Middle frontal gyrus (tissue), 1 donor: ENCODE data around the gene PTGES.

Source experiments
- DNase-seq: peaks from one replicate; pipeline ENCODE4 v3.0.0-alpha.2; 2015; ENCODE audit warnings: low spot score; ENCODE audit errors: extremely low spot score

PTGES gene

DNA sequence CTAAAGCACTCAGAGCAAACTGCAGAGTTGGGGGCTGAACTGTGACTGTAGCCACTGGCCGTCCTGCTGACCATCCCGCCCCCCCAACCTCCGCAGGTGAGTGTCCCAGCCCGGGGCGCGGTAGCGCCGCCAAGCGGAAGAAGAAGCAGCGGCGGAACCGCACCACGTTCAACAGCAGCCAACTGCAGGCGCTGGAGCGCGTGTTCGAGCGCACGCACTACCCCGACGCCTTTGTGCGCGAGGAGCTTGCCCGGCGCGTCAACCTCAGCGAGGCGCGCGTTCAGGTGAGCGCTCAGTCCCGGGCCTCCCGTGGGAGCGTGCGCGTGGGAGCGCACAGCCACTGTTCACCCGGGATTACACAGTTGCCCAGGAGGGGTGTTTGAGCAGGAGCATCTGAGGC is 33.7 kb downstream of the PTGES start:
- no peak for DNase-seq

DNA sequence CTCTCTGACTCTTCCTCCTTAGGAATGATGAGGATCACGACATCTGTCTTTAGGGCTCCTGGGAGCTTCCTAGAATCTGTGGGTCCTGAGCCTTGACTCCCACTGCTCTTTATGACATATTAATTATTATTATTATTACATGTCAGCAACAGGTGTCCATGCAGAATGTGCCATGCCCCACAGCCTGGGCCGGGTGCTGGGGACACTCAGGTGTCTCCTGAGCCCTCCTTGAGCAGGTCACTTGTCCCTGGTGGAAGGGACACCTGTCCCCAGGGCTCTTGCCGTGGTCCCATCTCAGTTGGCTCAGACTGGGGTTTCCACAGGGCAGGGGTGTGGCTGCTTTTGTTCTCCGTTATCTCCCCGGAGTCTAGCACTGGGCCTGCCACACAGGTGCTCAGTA is 34.2 kb downstream of the PTGES start:
- DNase-seq: no peak

DNA sequence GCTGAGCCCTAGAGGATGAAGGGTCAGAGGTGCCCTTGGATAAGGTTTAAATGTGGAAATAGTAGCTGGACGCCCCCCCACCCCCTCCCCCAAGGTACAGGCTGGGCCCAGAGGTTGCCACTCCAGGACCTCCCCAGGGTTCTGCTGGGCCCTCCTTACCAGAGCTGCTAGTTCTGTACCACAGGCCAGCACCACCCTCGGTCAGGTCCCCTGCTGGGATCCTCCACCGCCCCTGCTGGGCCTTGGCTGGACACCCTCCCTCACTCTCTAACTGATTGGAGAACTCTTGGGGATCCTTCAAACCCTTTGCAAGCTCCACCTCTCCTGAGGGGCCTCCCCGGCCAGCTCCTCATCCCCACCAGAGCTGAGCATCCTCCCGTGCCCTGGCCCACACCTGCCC is 34.9 kb downstream of the PTGES start:
- DNase-seq: no peak

DNA sequence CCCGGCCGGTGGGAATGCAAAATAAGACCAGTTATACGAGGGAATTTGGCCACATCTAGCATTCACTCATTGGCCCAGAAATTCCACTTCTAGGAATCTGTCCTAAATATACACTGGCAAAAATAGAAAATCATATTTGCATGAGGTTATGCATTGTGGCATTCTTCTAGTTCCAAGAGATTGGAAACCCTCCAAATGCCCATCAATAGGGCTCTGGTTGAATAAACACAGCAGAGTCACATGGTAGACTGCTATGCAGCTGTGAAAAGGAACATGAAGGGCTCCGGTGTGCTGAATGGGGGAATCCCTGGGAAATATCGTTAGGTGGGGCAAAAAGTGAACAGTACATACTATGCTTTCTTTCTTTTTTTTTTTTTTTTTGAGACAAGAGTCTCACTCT is 36.8 kb downstream of the PTGES start:
- no peak for DNase-seq

DNA sequence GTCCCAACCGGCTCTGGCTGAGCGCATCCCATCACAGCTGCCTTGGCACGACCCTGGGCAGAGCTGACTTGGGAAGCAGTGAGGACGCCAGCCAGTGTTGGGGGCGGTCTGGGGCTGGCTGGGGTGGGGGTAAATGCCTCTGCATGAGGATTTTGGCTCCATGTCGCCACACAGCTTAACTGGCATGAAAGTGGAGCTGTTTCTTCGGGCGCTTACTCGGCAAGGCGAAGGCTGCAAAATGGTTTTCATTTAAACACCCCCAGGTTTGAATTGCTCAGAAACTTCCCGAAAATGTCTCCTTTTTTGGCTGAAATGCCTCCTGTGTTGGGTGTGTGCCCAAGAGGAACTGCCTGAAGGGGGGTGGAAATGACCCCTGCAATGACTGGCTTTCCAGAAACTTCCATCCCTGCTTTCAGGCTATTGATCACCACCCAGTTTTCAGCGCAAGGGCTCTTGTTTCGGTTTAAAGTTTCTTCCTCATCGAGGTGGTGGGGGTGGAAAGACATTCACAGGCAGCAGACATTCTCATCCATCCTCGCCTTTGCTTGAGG is 38.3 kb downstream of the PTGES start:
- DNase-seq: no peak

DNA sequence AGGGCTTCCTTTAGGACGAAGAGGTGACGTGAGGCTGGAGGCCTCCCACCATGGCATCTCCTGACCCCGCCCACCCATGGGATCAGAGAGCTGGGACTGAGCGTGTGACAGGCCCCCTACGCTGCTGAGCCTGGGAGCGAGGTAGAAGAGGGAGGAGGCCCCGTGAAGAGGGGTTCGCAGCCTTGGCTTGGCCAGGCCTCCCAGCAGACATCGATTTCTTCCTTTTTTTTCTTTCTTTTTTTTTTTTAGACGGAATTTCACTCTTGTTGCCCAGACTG is 39.5 kb downstream of the PTGES start:
- DNase-seq: no peak

DNA sequence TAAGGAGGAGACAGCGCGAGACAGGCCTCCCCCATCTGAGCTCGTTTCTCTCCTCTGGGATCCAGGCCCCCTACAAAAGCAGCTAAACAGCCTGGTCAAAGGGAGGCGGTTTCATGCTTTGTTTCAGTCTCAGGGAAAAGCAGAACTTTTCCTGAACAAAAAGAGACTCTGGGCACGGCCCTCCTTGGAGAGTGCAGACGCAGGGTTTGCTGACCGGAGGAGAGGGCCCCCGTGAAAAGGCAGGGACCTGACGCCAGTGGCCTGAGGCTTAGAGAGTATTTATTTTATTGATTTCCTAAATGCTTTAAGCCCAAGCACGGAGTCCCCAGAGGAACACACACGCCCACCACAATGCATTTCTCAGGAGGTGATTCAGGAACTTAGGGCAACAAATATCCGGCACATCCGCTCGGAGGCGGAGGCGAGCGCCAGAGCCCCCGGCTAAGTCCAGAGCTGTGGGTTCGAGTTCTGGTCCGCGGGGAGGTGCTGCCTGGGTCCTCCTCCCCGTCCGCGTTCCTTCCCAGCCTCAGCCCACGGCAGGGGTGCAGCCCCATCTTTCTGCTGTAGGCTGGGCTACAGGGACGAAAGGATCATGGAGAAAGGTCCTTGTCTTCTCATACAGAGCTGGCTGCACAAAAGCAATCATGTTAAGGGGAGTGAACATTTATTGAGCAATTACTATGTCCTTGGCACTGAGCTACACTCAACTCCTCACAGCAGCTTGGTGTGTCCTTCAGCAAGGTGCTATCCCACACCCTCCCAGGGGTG is 40.0 kb downstream of the PTGES start:
- no peak for DNase-seq

DNA sequence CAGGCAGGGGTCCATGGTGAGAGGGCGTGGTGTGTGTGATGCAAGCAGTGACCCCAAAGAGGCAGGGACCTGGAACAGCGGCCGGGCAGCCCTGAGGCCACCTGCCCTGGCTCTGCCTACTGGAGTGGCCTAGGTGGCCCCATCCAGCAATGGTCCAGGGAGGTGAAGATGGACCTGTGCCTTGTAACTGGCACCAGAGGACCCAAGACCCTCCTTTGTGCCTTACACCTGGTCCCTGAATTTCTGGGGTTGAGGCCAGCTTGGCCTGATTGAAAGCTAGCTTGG is 42.7 kb downstream of the PTGES start:
- DNase-seq: no peak

DNA sequence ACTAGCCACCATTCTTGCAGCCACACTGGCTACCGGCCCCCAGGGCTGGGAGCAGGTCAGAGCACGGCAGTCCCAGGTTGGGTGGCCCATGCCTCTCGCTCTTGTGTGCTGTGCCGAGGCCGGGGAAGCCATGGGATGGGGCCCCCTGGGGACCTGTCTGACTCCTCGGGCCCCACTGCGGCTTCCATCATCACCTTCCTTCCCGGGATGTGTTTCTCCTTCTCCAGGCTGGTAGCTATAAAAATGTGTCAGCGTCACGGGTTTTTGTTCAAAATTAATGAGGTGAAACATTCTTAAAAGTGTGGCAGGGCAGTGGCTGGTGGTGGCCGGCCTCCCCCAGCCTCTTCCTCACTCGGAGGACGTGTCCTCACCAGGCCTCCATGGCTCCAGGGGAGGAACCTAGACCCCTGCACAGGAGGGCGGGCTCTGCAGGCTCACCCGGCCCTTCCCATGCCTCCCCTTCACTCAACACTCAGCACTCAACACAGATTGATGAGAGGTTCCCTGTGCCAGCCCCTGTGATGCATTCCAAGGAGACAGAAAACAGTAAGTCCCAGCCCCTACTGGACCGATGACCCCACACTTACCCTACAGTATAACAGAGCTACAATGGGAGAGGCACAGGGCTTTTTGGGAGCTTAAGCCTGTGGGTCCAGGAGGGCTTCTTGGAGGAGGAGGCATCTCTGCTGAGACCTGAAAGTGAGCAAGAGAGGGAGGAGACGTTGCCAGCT is 43.2 kb downstream of the PTGES start:
- no peak for DNase-seq

DNA sequence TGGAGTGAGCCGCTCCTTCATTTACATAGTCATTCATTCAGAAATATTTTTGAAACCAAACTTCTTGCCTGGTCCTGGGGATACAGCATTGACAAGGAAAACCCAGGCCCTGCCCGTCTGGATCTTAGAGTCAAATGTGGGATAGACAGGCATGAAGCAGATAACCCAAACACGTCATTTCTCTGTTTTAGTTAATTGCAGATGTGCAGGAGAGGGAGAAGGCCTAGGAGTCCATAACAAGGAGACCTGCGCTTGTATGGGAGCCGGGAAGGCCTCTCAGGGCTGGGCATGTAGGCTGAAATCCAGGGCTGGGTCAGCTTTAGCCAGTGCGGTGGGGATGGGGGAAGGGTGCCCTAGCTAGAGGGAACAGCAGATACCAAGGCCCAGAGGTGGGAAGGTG is 44.0 kb downstream of the PTGES start:
- no peak for DNase-seq

DNA sequence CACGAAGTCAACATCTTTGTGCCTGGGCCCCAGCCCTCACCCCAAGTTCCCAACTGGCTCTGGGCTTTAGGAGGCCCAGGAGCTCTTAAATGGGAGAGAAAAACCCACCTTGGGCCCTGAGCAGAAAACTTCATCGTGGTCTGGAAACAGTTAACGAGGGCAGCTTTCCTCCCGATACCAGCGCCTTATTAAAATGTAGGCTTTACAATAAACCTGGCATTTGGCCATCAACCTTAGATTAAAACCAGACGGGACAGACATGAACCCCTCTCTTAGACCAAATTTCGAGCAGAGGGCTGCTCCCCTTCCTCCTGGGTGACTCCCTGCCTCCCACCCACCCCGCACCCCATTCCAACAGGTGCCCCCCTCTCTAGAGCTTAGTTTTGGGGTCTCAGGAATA is 48.0 kb downstream of the PTGES start:
- DNase-seq: no peak

DNA sequence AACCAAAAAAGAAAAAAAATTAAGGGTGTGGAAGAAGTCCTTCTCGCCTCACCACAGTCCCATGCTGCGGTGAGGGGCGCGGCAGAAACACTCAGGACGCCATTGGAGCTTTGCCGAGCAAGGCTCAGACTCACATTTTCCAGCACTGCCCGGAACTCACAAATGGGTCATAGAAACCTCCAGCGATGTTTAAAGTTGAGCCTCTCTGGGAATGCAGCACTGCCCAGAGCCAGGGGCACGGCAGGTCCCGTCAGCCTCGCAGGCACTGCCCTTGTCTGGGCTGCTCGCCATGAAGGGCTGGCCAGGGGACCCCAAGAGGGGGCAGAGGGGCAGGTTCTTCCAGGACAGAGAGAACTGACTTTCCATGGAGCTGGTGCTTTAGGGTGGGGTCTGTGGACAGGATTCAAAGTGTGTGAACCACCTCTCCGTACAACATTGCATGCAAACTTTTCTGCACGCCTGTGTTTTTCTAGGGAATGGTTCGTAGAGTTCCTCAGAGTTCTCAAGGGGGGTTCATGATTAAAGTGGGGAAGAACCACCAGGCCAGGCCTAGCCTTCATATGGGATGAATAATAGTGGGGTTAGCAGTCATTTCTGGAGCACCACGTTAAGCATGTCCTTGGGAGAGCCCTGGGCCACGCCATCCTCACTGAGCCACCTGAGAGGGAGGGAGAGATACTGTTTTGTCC is 49.0 kb downstream of the PTGES start:
- no peak for DNase-seq

DNA sequence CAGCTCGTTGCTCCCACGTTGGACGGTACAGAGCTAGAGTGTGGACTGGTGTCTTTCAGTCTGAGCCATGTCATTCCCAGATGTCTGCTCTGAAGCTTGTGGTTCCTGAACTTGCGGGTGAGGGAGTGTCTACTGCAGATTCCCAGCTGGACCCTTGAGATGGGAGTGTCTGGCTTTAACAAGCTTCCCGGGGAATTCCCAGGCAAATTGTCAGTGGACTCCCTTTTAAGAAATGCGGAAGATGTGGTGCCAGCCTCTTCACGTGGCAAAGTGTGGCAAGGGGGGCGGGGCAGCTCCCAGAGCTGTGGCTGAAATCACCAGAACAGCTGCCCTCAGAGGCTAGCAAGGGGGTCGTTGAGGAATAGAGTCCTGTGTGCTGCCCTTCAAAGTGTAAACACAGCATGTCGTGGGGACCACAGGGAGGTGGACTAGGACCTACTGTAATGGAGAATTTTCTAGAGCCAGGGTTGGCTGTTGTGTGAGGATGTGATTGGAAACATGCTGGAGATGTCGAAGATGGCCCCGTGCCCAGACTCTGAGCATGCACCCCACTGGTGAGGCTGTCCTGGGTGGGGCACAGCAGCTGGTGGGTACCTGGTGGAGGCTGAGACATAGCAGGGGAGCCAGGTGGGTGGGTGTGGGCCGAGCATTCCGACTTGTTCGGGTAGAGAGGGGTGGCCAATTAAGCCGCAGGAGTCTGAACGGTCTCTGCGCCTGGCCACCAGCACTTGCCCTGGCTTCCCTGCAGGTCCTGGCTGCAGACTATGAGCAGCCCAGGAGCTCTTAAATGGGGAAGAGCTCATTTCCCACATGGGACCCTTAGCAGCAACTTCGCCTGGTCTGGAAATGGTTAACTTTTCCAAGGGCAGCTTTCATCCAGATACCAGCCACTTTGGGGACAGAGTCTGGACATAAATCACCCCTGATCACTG is 50.0 kb downstream of the PTGES start:
- no peak for DNase-seq

DNA sequence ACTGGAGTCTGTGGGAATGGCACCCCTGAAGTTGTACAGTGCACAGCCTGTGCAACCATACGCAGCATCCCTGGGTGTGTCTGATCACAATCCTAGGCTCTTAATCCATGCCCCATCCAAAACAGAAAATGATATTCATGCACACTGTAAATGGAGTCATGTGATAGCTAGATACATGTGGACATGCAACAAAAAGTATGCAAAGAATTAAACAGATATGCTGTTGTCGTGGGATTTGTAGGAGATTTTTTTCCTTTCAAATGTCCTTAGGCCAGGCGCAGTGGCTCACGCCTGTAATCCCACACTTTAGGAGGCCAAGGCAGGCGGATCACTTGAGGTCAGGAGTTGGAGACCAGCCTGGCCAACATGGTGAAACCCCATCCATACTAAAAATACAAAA is 51.3 kb downstream of the PTGES start:
- DNase-seq: no peak

DNA sequence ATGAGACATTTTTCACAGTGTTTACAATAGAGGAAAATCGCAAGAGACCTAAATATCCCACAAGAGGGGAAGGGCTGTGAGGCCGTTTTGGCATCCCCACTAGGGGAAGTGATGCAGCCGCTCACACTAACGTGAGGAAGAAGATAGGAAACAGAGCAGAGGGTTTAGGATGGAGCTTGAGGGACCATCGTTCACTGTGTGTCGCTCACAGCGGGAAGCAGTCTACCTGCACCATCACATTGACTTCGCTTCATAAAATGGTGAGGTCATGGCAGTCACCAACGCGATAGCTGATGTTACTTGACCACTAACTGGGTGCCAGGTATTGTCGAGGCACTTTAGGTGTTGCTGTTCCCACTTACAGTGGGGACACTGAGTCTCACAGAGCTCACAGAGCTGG is 51.8 kb downstream of the PTGES start:
- no peak for DNase-seq

DNA sequence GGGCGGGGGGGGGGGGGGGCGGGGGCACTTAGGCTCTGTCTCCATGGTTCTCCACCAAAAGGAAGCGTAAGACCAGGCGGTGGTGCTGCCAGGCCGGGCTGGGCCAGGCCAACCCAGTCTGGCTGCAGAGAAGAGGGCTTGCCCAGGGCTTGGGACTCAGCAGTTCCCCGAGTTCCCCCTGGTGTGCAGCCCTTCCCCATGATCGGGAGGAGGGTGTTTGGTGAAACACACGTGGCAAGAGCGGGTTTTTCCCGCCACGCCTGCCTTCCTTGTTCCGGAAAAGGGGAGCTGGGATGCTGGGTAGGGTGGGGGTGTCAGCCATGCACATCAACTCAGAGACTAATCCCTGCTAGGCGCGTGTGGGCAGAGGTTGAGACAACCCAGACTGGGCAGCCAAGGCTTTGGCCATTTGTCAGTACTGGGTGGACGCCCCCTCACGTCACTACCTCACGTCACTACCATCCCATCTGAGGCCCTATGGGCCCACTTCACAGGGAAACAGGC is 54.5 kb downstream of the PTGES start:
- DNase-seq: no peak

DNA sequence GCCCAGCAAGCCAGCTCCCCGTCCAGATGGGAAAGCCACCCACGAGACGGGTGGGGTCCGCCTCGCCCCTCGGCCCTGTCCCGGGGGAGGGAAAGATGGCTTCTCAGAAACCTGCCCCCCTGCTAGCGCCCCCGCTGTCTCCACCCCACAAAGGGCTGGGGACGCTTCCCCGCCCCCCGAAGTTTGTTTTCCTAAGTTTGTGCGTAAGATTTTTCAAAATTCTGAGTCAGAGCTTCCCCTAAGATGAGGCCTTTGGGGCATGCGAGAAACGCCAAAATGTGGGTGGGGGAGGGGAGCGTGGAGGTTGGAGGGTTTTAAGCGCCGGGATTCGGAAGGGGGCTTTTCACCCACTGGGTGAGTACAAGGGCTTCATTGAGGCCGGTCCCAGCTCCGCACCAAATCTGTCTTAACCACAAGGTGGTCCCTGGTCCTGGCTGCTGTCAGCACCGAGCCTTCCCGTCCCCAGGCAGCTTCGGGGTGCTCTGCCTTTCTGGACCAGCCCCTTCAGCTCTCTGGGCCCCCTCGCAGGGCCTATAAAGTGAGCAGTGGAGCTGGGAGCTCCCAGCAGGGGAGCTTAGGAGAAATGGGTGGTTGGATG is 55.1 kb downstream of the PTGES start:
- no peak for DNase-seq

DNA sequence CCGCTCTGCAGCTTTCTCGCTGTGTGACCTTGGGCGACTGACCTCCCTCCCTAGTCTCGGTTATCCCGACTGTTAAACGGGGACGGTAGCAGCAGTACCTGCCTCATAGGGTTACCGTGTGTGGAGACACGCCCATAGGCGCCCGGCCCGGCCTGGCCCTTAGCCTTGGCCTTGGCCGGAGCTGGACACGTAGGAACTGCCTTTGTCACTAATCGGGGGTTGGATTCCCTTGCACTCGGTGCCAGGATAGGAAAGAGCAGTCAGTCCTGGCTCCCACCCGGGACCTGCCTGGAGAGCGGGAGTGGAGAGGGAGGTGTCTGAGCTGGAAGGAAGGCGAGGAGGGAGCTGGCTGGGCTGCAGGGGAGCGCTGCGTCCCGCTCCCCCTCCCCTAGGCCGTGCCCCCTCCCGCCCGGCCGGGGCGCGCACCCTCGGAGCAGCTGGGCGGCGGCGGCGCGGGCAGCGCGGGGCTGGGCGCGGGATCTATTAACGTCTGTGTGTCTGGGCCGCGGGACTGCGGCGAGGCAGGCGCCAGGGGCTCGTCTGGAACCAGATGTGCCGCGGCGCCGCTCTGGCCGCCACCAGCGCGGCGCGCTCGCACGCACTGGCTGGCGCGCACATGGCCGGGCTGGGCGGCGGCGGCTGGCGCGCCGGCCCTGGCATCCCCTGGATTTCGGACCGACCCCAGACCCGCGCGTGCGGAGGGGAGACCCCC is 55.7 kb downstream of the PTGES start:
- no peak for DNase-seq

DNA sequence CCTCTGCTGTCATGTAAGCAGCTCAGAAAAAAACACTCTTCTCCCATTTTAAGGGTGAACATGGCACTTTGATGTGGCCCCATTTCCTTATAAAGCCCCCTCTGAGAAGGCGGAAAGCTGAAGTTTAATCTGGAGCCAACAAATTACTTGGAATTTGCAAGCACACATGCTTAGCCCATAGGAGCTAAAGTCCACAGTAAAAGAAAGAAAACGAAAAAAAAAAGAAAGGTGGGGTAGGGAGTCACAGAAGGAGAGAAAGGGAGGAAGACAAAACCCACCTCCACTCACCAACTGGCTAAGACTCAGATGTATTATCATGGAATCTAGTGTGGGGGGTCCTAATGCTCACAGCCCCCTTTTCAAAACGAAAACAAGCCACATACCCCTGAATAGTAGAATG is 57.0 kb downstream of the PTGES start:
- no peak for DNase-seq

DNA sequence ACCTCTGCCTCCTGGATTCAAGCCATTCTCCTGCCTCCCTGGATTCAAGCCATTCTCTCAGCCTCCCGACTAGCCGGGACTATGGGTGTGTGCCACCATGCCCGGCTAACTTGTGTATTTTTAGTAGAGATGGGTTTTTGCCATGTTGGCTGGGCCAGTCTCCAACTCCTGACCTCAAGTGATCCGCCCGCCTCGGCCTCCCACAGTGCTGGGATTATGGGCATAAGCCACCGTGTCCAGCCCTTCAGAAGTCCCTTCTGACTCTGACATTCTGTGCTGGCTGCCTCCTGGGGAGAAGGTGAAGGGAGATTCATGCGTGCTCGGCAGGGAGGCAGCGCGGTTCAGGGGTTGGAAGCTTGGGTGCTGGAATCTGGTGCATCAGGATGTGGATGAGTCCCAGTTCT is 58.6 kb downstream of the PTGES start:
- DNase-seq: no peak
